HG03280 (cell line): ENCODE data around the gene PIGP.
A peak's percentile ranks its signal among the peaks of the same experiment; 100 is the strongest.
"Not testable (repeated sequence)": the region's sequence is repeated elsewhere in the genome, so short reads cannot be mapped to it uniquely, and the experiment has no call there.

Experiments
- ATAC-seq: cut with Tn5 transposase; IDR thresholded peaks from one replicate; pipeline ENCODE4 v1.9.1; 2021; ENCODE audit warnings: mild to moderate bottlenecking, moderate library complexity; ENCODE audit not compliant: unreplicated experiment

PIGP gene

DNA sequence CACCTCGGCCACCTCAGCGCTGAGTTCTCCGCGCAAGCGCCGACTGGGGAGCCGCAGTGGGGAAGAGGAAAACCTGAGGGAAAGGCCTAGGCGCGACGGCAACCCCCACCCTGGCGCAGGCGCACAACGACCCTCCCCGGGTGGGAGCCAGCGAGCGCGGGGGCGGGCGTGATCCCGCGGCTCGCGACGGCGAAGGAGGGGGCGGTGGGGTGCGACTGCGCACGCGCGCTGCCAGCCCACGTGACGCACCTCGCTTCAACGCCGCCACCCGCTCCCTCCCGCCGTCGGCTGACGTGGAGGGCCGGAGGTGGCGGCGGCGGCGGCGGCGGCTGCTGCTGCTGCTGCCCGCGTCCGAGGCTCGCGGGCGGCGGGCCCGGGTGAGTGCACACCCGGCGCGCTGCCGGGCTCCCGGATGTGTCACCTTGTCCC lies at the start of gene PIGP, which contains the start of gene TTC3:
Gene PIGP, minus strand, starts transcription at position 84 of the 429 bp plus-strand sequence. CDS start 556 bp downstream, outside the sequence.
Gene TTC3, plus strand, starts transcription at position 267 of the 429 bp plus-strand sequence. CDS start 14,004 bp downstream, outside the sequence.
- peak; percentile 64 for ATAC-seq

DNA sequence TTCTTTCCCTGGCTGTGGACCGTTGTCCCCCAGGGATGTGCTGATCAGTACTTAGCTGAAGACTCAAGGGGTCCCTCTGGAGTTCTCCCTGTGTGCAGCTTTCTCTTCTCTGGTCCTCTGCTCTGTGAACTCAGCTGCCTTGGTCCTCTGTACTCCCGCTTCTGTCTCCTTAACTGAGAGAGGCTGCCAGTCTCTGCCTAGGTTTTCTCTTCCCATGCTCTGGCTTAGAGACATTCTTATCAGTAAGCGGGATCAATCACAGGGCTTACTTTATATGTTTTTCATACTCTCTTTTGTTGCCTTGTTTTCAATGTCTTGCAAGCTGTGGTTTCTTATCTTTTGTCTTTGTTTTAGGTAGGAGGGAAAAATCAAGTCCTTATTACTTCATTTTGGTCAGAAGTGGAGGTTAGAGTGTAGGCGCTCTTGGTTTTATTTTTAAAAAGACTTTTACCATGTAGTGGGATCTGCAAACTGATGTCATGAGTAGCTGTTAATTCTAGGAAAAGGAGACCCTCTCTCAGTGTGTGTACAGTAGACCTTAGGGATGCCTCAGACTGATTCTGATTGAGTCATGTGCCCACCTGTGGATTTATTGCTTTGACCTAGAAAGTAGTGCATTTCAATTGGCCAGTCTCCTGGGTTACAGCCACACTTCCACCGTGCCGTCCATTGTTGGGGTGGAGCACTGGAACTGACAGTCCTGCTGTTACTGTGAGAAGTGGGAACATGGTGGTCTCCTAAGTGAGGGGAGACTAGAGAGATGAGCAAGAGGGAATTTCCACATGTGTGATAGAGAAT lies 46.7 kb upstream of the PIGP start:
- ATAC-seq, result no peak

DNA sequence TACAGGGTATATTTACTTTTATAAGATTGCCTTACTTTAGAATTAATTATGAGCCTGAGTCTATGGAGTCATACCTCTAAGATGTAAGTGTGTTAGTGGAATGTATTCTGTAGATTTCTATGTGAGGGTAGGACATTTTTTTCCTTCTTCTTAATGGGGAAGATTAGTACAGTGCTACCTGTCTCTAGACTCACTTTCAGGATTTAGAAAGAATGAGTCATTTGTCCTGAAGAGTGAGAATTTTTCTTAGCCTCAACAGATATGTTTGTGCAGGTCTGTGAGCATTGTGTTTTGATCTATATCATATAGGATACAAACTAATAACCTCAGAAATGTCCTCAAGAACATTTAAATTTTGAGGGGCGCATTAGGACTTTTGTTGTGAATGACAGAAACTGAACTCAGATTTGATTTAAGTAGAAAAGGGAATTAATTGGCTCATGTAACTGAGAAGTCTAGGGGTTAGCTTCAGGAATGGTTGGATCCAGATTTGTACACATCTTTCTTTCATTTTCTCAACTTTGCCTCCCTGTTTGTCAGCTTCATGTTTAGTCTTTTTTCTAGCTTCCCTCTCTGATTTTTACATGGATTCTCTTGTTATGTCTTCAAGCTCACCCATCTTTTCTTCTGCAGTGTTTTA lies 45.4 kb upstream of the PIGP start:
- ATAC-seq, result no peak

DNA sequence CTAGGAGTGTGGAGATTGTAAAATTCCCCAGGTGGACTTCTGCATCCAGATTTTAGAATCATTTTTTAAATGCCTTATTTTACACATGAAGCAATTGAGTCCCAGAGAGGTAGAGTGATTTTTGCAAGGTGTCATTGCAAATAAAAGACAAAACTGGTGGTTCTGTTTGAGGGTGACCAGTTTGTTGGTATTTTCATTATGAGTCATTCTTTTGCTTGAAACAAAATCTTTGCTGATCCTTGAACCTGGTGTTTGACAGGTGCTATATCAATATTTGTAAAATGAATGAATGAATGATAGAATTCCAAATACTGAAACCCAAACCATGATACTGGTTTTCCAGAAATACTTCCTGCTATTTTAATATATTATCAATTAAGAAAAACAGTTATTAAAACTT lies 44.3 kb upstream of the PIGP start:
- no peak for ATAC-seq

DNA sequence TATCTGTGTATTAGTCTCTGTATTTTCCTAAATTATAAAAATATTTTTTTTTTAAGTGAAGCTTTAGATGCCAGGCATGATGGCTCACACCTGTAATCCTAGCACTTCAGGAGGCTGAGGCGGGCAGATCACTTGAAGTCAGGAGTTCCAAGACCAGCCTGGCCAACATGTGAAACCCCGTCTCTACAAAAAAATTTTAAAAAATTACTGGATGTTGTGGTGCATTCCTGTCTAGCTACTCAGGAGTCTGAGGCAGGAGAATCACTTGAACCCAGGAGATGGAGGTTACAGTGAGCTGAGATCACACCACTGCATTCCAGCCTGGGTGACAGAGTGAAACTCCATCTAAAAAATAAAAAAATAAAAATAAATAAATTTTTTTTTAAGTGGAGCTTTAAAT lies 43.6 kb upstream of the PIGP start:
- not testable (repeated sequence) for ATAC-seq

DNA sequence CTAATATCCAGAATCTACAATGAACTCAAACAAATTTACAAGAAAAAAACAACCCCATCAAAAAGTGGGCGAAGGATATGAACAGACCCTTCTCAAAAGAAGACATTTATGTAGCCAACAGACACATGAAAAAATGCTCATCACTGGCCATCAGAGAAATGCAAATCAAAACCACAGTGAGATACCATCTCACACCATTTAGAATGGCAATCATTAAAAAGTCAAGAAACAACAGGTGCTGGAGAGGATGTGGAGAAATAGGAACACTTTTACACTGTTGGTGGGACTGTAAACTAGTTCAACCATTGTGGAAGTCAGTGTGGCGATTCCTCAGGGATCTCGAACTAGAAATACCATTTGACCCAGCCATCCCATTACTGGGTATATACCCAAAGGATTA lies 41.4 kb upstream of the PIGP start:
- ATAC-seq, result not testable (repeated sequence)

DNA sequence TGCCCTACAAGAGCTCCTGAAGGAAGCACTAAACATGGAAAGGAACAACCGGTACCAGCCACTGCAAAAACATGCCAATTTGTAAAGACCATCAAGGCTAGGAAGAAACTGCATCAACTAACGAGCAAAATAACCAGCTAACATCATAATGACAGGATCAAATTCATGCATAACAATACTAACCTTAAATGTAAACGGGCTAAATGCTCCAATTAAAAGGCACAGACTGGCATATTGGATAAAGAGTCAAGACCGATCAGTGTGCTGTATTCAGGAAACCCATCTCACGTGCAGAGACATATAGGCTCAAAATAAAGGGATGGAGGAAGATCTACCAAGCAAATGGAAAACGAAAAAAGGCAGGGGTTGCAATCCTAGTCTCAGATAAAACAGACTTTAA lies 38.2 kb upstream of the PIGP start:
- ATAC-seq, result not testable (repeated sequence)

DNA sequence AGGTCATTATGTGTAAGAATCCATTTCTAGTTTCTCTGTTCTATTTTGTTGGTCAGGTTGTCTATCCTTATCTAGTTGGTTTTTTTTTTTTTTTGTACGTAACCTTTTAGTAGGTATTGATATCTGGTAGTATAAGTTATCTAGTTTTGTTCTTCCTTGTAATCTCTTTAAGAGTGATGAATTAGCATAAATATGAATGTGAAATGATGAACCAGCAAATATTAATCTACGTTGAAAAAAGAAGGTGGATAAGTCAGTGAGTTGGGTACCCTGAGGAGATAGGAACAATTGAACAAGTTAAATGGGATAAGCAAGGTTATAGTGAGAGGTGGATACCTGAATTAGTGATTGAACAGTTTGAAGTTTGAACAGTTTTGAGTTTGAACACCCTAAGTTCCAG lies 34.1 kb upstream of the PIGP start:
- ATAC-seq, result no peak

DNA sequence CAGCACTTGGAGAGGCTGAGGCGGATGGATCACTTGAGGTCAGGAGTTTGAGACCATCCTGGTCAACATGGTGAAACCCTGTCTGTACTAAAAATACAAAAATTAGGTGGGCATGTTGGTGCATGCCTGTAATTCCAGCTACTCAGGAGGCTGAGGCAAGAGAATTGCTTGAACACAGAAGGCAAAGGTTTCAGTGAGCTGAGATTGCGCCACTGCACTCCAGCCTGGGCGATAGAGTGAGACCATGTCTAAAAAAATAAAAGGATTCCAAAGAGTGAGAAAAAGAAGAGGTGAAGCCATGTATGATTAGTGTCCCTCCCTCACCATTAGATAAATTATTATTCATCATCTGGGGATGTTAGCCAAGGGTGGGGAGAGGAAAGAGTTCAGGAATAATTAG lies 29.9 kb upstream of the PIGP start:
- ATAC-seq, result not testable (repeated sequence)

DNA sequence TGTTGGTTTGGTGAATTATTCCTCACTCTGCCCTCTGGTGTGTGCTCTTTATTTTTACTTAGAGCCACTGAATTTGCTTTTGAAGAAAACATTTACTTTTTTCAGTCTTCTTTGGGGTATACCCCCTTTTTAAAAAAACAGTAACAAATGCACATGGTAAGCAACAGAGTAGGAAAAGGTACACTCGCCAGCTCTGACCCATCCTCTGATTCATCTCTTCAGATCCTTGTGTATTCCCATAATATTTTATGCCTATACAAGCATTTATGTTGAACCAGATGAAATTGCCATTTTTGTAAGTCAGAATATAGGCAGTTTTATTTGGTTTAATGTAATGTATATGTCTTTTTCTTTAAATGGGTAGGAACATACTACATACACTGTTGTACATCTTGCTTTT lies 28.5 kb upstream of the PIGP start:
- no peak for ATAC-seq

DNA sequence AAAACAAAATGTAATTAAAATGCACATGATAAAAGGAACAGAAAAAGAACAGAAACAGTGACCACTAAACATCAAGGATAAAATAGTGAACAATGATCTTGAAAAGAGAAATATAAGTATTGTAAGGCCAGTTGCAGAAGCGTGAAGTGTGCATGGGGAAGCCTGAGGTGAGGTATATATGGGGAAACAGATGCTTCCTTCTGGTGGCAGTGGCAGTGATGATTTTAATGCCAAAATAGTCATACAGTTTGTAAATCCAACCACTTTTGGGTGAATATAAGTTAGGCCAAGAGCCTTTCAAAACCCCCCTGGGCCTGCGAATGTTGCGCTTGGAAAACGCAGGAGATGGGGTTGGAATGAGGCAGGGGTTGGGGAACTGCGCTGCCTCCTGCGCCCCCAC lies 27.4 kb upstream of the PIGP start:
- ATAC-seq, result no peak

DNA sequence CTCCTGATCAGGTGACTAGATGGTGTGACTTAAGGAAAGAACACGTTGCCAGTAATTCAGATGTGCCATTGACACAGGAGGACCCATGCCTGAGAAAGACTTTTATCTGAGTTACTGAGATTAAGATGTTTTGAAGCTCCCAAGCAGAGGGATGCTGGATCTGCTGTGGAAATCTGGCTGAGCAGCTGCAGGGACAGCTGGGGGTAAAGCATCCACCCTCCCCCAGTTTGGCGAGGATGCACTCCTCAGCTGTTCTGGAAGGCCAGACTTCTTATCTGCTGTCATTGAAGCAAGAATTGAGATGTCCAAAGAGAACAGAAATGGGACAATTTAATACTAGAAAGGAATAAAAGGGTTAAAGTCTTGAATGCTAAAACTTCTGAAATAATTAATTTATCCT lies 25.9 kb upstream of the PIGP start:
- ATAC-seq, result no peak

DNA sequence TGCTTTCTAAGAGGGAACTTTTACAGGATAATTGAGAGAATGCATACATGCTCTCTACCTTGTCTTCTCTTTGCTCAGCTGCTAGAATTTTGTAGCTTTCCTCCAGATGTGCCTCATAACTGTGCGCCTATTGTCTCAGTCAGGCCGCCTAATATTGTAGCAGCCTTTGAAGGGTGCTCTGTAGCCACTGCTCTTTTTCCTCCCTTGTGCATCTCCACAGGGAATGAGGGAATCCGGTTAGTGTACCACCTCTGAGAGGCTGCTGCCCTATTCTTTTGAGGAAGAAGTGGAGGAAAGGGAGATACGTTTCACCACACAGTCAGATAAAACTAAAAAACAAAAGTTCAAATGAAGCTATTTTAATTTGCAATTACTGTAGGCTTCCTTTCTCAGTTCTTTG lies 22.9 kb upstream of the PIGP start:
- ATAC-seq, result no peak

DNA sequence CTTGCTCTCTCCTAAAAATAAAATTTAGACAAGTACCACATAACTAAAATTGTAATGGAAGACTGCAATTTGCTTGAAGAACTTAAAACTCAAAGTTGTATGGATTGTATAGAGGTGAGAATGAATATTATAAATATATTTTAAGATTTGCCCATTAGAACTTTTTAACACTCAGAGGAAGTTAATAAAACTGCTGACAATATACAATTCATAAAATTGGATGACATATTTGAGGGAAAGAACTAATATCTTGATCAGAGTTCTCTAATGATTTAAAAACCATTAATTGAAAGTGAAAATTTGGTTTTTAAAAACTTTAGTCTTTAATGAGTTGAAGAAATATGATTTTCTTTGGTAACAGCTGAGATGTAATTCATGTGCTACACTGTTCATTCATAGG lies 21.1 kb upstream of the PIGP start:
- ATAC-seq, result no peak

DNA sequence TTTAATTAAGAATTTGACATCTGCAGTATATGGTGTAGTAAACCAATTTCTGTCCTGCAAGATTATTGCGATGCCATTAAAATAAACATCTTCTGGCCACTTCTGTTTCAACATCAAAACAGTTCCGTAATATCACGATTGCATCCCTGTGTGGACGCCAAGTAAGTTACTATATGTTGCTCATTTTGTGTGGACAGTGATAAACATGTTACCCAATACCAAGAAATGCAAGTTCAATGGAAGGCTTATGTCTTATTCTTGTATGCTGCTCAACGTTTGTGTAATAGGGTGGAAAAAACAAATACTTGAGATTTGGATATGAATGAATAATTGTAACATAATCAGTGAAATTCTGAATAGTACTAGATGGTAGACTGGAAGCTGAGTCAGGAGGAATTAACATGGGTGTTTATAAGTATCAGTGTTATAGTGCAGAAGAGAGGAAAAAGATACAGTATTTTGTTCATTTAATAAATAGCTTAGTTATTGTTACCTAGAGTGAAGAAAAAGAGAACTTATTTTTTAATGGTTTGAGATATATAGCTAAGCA lies 15.4 kb upstream of the PIGP start:
- ATAC-seq, result no peak

DNA sequence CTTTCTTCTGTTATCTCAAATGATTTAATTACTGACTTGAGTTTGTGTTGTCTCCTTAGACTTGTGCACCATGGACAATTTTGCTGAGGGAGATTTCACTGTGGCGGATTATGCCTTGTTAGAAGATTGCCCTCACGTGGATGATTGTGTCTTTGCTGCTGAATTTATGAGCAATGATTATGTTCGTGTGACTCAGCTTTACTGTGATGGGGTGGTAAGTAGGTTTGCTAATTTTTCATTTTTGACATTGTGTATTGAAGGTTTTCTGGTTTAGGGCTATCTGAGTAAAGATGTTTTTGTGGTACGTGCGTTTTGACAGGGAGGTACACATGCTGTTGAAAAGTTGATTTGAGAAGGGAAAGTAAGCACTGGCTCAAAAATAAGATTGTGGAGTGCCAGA lies 14.3 kb upstream of the PIGP start:
- ATAC-seq, result no peak

DNA sequence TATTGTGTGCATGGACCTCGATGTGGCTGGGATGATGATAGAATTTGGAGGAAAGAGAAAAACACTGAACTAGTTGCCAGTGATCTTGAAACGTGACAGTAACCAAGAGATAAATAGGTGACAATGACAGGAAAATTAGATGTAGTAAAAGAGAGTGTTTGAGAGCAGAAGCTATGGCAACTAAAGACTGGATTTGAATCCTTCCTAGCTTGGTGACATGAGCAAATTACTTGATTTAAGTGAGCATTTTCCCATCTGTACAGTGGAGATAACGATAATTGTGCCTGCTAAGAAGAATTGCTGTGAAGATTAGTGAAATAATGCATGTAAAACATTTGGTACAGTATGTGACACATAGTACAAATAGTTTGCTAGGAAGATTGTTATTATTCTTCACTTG lies 12.9 kb upstream of the PIGP start:
- ATAC-seq, result no peak

DNA sequence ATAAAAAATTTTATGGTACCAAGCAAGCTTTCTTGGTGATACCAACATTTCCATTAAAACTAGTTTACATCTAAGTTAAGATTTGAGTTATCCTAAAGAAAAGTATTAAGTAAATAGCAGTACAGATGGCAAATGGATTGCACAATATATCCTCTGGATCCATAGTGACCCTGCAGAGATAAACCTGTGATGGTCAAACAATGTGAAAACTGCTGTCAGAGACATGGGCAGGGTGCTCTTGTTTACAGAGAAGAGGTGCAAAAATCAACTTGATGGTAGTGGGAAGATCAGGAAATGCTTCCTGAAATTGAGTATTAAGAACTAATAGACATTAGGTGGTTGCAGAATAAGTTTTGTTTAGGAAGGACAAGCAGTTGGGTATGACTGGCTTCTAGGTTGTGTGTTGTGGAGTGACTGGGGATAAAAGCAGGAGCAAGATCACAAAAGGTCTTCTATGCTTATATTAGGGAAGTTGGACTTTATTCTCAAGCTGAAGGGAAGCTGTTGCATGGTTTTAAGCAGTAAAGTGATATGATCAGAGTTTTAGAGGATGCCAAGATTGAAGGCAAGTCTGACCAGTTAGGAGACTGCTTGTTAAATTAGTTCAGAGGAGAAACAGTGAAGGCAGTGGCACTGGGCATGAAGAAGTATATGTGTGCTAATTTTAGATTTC lies 10.1 kb upstream of the PIGP start:
- no peak for ATAC-seq

DNA sequence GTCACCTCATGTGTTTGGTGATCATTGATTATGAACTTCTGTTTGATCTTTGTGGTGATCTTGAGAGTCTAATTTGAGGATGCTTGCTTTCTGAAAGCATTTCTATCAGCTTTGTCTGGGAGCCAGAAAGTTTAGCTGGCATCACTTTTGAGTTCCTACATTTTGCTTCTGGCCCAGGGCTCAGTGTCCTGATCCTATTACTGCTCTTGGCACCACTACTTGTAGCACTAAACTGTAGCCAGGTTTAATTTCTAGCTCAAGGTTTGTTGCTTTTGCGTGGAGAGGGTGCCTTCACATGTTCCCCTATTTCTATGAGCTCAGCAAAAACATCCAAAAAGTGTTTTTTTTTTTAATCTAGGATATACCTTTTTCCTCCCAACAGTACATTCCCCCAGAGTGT lies 9.5 kb upstream of the PIGP start:
- no peak for ATAC-seq

DNA sequence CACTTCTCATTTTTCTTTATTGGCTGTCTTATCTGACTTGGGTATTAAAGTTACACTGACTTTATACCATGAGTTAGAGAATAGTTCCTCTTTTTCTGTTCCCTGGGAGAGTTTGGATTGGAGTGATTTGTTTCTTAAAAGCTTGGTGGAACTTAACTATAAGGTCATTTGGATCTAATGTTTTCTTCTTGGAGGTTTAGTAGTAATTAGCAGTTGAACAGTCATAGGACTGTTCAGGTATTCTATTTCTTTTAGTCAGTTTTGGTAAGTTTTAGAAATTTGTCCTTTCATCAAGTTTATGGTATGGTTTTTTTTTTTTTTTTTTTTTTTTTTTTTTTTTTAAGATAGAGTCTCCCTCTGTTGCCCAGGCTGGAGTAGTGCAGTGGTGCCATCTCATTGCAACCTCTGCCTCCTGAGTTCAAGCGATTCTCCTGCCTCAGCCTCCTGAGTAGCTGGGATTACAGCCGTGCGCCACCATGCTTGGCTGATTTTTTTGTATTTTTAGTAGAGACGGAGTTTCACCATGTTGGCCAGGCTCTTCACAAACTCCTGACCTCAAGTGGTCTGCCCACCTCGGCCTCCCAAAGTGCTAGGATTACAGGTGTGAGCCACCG lies 6.4 kb upstream of the PIGP start:
- ATAC-seq, result no peak

DNA sequence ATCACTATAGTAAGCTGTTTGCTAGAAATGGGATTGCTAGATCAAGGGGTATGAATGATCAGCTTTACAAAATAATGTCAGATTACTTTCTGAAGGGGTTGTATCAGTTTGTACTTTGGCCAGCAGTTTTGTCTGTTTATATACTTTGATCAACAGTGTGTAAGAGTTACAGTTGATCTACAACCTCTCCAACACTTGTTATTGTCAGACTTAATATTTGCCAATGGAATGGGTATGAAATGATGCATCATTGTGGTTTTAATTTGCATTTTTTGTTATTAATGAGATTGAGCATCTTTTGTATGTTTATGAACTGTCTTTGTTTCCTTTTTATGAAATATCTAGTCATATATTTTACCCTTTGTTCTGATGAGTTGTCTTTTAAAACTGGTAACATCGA lies 4.5 kb upstream of the PIGP start:
- no peak for ATAC-seq
